Stimulated activated CD4-positive, alpha-beta T cell treated with anti-CD3 and anti-CD28 coated beads, Interleukin-12 subunit alpha, Interleukin-12 subunit beta, amount 100 ng/mL, for 24 hours (primary cell): ENCODE data around the gene CHMP4A.

Experiments
- DNase-seq, 2 experiments: peaks; one replicate each; pipeline ENCODE4 v3.0.0-alpha.2; 2020; ENCODE audit warnings: low read depth in 2 of 2

CHMP4A gene, protein sequence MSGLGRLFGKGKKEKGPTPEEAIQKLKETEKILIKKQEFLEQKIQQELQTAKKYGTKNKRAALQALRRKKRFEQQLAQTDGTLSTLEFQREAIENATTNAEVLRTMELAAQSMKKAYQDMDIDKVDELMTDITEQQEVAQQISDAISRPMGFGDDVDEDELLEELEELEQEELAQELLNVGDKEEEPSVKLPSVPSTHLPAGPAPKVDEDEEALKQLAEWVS

DNA sequence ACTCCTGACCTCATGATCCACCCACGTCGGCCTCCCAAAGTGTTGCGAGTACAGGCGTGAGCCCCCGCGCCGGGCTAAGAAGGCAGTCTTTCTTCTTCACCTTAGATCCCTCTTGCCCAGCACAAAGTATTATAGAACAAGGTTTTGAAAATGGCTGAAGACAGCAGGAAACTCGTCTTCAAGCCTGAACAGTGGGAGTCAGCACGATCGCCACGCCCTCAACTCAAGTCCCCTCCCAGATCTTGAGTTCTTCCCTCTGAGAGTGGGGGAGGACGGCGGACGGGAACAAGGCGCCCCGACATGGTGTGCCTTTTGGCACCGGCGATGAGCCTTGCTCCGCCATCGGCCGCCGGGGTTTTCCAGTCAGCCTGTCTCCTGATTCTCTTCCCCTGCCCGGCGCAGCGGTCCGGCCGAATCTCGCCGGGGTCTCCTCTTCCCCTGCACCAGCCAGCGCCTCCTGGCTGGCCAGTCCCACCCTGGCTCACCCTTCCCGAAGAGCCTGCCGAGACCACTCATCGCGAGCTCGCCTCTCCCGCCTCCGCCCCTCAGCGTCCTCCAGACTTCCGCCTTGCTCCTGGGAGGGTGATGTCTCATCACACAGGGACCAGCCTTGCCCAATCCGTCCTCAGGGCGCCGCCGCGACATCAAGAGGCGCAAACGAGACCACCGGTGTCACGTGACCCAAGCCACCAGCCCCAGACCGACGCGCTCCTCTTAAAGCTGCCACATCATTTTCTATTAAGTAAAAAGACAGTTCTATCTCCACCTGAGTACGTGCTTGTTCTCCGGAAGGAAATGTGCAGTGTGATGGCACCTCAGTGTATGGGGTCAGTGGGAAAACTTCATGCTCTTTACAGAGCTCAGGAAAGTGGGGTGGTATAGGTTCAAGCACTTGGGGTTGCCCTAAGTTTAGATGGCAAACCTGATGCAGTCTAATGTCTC lies at the start of gene CHMP4A:
CHMP4A (minus strand) TSS at position 565 of the 942 bp plus-strand sequence; CDS start at position 516, 49 bp downstream.
- DNase-seq = peak; percentile 92 to 95

GRCh38 chr14:24261969-24262327 lies 48.7 kb upstream of the CHMP4A start:
- no peak for DNase-seq

GRCh38 chr14:24261256-24261968 lies 48.1 kb upstream of the CHMP4A start:
- DNase-seq = no peak

DNA sequence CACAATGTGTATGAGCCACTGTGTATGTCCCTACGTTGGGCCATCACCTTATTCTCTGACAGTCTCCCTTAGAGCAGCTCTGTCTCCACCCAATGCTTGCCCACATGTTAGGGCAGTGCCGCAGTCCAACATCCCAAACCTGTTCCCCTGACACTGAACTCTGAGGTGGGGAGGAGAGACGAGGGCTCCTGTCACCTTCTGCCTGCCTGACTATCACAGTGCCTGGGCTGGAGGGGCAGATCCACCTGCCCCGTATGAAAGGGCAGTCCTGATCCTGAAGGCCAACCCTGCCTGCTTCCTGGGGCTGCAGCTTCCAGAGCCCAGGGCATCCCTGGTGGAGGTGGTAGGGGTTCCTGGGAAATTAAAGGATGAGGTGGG lies 47.5 kb upstream of the CHMP4A start:
- no peak for DNase-seq

GRCh38 chr14:24260026-24260779 lies 46.9 kb upstream of the CHMP4A start:
- no peak for DNase-seq

DNA sequence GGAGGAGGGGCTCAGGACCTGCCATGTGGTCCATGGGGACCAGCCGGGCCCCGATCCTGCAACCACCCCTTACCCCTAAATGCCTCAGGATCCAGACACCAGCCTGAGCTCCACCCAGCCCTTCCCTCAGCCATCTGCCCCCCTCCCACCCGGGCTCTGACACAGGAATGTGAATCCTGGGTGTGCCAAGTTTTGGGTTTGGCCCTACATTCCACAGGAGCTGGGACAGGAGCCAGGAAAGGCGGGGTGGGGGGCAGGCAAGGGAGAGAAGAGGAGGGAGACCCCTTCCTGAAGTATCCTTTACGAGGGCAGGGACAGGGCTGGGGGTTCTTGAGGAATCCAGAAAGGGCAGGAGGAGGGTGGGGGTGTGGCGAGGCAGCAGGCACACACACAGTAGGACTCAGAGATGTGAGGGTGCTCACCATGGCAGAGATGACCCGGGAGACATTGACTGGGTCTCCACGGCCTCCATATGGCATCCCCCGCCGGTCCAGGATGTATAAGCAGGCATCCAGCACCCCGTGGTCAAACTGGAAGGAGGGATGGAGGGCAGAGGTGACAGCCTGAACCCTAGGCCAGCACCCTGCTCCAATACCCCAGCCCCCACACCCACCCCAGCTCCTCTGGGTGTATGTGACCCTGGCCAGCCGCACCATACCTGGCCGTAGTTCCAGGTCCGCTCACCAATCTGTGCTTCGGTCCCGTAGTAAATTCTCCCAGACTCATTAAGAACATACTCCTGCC lies 46.2 kb upstream of the CHMP4A start:
- DNase-seq = no peak

GRCh38 chr14:24258548-24259265 lies 45.4 kb upstream of the CHMP4A start:
- no peak for DNase-seq

DNA sequence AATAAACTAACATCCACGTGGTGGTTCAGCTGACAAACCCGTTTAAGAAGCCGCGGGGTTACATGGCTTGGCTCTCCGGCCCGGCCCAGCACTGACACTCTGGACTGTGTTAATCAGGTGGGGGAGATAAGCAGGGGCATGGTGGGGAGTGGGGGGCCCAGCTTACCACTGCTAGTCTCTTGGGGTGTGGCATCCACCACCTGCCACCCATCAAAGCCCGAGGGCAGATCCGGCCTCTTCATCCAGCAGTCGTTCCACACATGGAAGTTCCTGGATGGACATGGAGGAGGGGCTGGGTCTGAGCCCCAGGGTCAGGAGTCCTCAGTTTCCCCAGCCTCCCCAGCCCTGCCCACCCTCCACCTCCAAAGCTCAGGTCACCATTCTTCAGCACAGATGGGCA lies 44.8 kb upstream of the CHMP4A start:
- no peak for DNase-seq

DNA sequence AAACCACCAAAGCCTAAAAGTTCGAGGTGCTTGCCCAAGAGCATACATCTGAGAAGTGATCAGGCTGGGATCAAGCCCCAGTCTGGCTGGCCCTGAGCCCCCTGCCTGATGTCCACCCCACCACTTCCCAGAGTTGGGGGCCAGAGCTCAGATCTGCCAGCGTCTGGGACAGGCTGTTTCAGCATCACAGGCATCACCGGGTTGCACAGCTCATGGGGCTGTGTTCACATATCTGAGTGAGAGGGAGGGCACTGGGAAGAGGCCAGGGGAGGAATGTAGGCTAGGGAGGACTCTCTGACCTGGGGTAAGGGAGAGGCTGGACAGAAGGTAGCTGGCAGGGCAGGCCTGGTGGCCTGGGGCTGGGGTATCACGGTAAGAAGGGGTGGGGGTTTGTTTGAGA lies 43.7 kb upstream of the CHMP4A start:
- DNase-seq = no peak

DNA sequence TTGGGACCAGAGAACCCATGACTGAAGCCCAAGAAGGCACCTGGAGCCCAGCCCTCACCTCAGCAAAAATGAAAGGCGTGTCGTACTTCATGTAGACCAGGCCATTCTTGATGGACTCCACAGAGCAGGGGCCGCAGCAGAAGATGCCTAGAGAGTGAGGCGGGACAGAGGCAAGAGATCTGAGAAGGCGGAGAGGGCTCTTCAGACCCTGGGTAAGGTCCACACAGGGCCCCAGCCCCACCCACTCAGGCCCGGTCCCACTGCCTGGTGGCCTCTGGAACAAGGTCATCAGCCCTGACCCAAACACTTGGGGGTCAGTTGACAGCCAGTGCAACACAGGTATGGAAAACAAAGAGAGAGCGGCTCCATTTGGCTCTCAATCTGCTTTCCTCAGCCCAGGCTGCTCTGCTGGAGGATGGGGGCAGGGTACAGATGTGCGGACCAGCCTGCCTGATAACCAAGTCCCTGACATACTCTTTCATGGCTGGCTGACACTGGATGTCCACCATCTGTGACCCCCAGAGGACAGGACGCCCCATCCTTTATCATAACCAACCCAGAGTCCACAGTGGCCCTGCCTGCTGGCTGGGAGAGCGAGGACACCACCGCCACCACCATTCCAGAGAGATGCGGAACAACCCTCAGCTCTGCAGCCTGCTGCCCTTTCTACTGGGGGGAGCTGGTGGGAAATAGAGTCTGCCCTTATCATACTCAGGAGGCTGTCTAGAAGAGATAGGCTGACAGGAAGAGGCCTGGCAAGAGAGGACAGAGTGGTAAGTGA lies 42.8 kb upstream of the CHMP4A start:
- DNase-seq = no peak

DNA sequence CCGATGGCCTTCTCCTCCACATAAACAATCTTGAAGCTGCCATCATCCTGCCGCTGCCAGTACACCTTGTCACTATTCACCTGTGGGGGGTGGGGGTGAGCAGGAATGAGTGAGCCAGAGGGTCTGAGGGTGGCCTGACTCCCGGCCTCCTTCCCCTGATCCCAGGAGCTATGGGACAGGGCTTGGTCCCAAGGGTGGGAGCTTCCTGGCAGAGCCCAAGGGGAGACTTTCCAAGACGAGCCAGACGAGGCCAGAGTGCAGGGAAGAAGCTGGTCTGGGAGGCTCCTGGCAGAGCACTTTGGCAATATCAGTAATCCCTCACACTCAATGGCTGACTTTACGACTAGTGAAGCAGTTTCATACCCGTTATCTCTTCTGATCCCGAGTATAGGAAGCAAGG lies 42.1 kb upstream of the CHMP4A start:
- DNase-seq = no peak

- no peak for DNase-seq
These were observed 41.5 kb upstream of the CHMP4A start for GRCh38 chr14:24254630-24255392.

- DNase-seq = no peak
These were observed 40.6 kb upstream of the CHMP4A start for GRCh38 chr14:24253936-24254335.

GRCh38 chr14:24252289-24253124 lies 39.2 kb upstream of the CHMP4A start:
- DNase-seq = no peak

GRCh38 chr14:24251880-24252288 lies 38.6 kb upstream of the CHMP4A start:
- DNase-seq = no peak

GRCh38 chr14:24250354-24250753 lies 37.1 kb upstream of the CHMP4A start:
- DNase-seq = no peak

DNA sequence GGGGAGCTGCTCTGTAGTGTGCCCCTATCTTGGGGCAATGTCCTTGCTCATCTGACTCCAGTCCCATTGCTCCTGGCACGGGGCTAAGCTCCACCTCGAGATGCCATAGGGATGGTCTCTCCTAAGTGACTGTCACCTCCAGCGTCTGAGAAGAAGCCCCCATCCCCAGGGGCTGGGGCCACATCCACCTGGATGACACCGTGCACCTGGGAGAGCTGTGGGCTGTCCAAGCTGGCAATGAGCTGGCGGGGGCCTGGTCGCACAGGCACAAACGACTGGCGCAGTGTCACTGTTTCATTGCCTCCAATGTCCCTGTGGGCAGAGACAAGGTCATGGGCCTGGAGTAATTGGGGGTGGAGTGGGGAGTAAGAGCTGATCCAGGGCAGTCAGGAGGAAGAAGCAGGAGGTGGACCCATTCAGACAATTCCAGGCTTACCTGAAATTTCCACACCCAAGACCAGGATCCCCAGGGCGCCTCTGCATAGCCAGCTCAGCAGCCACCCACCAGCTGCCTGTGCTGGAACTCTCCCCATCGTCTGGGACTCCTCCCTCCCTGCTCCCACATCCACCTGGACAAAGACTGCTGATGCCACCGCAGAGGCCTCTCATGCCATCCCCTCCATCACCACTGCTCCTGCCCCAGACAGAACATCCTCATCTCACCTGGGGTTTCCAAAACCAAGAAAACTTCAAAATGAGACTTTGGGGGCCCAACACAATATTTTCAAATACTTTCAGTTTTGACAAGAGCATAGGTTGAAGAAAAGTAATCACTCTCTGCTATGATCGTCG lies 36.1 kb upstream of the CHMP4A start:
- DNase-seq = no peak
